IPS-18a (cell line): Measurements from ENCODE around the gene DEDD.

Experiments used
- H3K27ac ChIP-seq: one replicate; pipeline ENCODE4 v1.5.1; 2013; ENCODE audit warnings: low read length
- H3K27me3 ChIP-seq: one replicate; pipeline ENCODE4 v1.6.1; 2013; ENCODE audit warnings: mild to moderate bottlenecking, low read length; ENCODE audit not compliant: control insufficient read depth, insufficient read depth
- H3K36me3 ChIP-seq: one replicate; pipeline ENCODE4 v1.6.1; 2013; ENCODE audit warnings: low read depth, low read length; ENCODE audit not compliant: control insufficient read depth
- H3K4me1 ChIP-seq: one replicate; pipeline ENCODE4 v1.6.1; 2013; ENCODE audit warnings: low read depth, low read length; ENCODE audit not compliant: control insufficient read depth
- H3K4me3 ChIP-seq: one replicate; pipeline ENCODE4 v1.5.1; 2013; ENCODE audit warnings: low read length
- H3K9ac ChIP-seq: one replicate; pipeline ENCODE4 v1.6.1; 2013; ENCODE audit warnings: mild to moderate bottlenecking, low read length, moderate library complexity
- H3K9me3 ChIP-seq: one replicate; pipeline ENCODE4 v1.6.1; 2013; ENCODE audit warnings: low read depth, low read length; ENCODE audit not compliant: control insufficient read depth

Gene DEDD

DNA sequence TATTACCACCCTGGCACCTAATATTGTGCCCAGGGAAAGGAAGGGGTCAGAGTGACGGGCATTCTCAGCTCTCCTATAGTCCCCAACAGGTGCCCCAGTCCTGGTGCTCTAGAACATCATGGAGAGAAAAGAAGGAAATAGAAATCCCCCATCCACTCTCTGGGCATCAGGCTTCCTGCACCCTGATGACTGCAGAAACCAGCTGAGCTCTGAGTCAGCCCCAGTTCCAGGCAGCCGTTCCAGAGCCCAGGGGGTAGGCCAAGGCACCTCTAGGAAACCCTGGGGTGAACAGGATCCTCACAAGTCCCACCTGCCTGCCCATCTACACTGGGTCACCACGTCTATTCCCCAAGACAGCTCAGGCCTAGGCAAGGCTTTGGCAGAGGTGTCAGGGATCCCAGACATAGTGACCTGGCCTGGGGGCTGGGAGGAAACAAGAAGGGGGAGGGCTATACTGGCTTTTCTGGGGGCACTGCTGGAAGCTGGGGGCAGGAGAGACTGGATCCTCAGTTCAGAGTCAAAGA is 43.8 kb downstream of the DEDD start:
- H3K36me3 ChIP-seq = no peaks in the 10 kb centered on the region
- H3K9me3 ChIP-seq = no peaks in the 10 kb centered on the region
- no peaks in the 10 kb centered on the region for H3K27me3 ChIP-seq
- no peak overlapping the region for H3K4me3 ChIP-seq
- H3K27ac ChIP-seq = no peak overlapping the region
- H3K9ac ChIP-seq = no peak overlapping the region
- H3K4me1 ChIP-seq = no peaks in the 10 kb centered on the region

DNA sequence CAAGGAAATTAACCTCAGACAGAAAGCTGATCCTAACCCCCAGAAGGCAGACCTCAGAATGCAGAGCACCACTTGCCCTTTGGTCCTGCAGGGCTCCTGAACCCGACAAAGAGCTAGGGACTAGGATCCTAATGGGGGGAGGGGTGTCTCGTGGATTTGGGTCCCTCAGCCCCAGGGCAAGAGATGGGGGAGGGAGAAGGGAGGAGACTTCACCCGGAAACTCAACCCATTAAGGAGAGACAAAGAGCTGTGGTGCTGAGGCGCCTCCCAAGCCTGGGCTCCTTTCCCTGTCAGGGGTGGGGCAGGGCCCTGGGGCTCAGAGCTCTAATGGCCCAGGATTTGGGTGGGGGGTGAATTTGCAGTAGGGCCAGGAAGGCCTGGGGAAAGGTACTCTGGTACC is 46.0 kb downstream of the DEDD start:
- no peaks in the 10 kb centered on the region for H3K4me1 ChIP-seq
- no peaks in the 10 kb centered on the region for H3K9me3 ChIP-seq
- no peak overlapping the region for H3K9ac ChIP-seq
- no peak overlapping the region for H3K4me3 ChIP-seq
- no peaks in the 10 kb centered on the region for H3K27me3 ChIP-seq
- H3K27ac ChIP-seq = no peak overlapping the region
- no peaks in the 10 kb centered on the region for H3K36me3 ChIP-seq

DNA sequence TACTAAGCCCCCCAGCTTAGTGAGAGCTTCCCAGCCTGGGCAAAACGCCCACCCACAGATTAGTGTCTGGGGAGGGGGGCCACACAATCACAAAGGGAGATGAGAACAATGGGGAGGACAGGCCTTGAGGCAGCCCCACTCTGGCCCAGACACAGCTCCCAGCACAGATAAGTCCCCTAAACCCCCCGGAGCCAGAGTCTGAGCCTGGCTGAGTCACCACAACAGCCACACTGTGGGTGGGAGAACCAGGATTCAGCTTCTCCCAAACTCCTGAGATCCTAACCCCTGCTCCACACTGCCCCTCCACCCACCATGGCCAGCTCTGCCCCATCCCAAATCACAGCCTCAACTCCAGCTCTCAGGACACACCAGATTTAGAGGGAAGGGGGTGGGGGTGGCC is 47.3 kb downstream of the DEDD start:
- H3K27ac ChIP-seq = no peak overlapping the region
- no peaks in the 10 kb centered on the region for H3K27me3 ChIP-seq
- H3K36me3 ChIP-seq = no peaks in the 10 kb centered on the region
- peaks cover 5% of the 10 kb centered on the region for H3K4me1 ChIP-seq
- no peaks in the 10 kb centered on the region for H3K9me3 ChIP-seq
- no peak overlapping the region for H3K9ac ChIP-seq
- H3K4me3 ChIP-seq = no peak overlapping the region

DNA sequence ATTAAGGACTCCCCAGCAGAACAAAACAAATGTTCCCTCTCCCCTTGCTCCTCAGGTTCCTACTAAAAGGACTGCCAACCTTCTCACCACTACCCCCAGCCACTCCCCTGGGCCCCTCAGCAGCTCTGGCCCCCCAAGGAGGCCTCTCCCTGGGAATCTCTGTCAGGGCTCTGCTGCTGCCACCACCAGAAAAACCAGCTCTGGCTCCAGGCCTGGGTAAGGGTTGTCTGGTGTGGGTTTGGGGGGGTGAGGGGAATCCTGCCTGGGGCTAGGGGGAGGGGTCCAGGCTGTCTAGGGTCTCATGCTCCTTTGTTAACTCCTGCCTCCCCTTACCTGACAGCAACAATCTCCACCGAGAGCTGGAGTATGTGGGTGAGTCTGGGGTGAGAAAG is 47.9 kb downstream of the DEDD start:
- H3K36me3 ChIP-seq = no peaks in the 10 kb centered on the region
- no peak overlapping the region for H3K9ac ChIP-seq
- H3K4me1 ChIP-seq = peaks cover 5% of the 10 kb centered on the region
- no peaks in the 10 kb centered on the region for H3K27me3 ChIP-seq
- no peaks in the 10 kb centered on the region for H3K9me3 ChIP-seq
- no peak overlapping the region for H3K27ac ChIP-seq
- no peak overlapping the region for H3K4me3 ChIP-seq

DNA sequence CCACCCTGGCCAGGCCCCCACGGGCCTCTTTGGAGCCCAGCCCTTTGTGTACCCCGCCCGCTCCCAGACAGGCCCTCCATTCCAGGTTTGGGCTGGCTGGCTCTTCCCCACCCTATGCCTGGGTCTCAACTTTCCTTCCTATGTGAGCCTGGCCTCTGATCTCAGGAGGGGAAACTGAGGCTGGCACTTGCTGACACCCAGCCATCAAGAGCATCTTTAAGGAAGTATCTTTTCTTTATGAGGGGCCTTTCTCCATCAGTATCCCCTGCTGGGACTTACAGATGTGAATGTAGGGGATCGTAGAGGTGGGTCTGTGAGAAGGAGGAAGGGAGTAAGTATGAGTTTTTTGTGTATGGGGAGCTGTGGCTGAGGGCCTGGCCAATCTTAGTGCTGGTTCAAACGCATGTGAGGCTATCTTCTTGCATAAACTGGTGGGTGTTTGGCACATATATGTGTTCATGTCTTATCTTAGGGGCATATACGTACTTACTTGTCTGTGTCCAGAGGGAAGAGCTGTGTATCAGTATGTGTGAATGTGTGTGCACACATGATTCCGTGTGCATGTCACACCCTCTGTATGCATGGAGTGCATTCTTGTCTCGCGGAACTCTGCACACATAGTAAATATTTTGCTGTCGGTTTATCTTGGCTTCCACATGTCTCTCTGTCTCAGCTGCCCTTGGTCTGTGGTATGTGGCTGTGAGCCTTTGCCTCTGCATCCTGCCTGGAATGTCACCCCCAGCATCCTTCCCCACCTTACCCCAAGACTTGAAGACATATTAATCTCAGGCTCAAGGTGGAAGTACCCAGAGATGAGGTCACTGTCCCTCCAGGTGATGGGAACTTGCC is 48.5 kb downstream of the DEDD start:
- Histone ChIP-seq H3K4me1 (peaks cover 5% of the 10 kb centered on the region), H3K9me3 (no peaks in the 10 kb centered on the region), H3K27ac (no peak overlapping the region), H3K36me3 (no peaks in the 10 kb centered on the region), H3K27me3 (no peaks in the 10 kb centered on the region), H3K9ac (no peak overlapping the region), H3K4me3 (no peak overlapping the region)

DNA sequence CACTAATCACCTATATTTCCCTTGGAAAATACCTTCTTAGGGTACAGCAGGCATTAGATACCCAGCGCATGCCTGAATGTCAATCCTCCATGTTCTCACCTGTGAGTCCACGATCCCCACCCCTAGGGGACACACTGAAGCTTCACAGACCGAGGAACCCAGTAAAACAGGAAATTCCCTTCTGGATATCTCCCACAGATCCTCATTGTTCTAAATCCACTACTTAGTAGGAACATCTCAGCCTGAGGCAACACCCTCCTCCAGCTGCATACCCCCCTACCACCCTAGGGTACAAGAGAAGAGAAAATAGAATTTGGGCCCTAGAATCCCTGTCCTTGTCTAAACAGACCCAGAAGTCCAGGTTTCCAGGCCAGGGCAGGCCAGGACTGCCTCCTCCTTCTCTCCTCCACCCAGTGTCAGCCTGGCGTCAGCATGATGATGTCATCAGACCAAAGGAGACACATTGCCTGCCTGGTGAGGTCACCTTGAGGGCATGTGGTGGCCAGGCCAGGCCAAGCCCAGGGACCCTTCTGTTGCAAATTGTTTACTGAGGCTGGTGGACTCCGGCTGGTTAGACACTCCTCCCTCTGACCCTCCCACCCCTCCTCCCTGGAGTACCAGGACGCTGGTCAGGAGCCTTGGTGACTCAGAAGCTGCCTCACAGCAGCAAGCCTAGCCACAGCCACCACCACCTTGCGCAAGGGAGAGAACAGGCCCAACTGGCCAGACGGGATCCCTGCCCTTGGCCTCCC is 49.3 kb downstream of the DEDD start:
- Histone ChIP-seq H3K27me3 (no peaks in the 10 kb centered on the region), H3K4me1 (peaks cover 5% of the 10 kb centered on the region), H3K27ac (no peak overlapping the region), H3K9ac (no peak overlapping the region), H3K9me3 (no peaks in the 10 kb centered on the region), H3K36me3 (no peaks in the 10 kb centered on the region), H3K4me3 (no peak overlapping the region)

DNA sequence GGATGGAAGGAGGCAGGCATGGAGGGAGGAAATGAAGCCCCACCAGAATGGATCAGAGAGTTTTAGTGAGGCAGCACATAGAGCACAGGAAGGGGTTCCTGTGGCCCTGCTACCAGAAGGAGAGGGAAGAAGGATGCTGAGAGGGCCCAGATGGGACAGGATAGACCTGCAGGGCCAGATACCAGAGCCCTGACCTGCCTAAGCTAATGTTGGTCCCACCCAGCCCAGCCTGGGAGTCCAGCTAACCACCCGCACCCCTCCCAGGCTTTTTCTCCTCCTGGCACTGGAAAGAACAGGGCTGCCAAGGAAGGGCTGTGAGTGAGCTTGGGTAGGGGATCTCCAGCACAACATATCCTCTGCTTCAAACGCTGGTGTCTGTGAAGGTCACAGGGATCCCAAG is 50.0 kb downstream of the DEDD start:
- Histone ChIP-seq H3K9ac (no peak overlapping the region), H3K4me3 (no peak overlapping the region), H3K27ac (no peak overlapping the region), H3K9me3 (no peaks in the 10 kb centered on the region), H3K27me3 (no peaks in the 10 kb centered on the region), H3K4me1 (peaks cover 5% of the 10 kb centered on the region), H3K36me3 (no peaks in the 10 kb centered on the region)

DNA sequence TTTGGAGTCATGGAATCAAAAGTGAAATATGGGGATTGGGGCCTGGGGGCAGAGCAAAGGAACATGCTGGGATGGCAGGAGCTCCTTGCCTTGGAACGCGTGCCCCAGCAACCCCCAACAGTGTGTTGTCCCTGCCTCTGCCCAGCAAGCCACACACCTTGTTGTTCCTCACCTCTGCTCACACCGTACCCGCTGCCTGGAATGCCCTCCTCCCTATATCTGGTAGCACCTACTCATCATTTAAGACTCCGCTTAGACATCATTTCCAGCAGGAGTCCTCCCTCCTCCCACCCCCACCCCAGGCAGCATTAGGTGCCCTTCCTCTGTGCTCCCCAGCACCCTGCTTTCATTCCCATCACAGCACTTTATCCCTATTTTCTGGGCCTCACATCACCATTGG is 50.9 kb downstream of the DEDD start:
- Histone ChIP-seq H3K9me3 (no peaks in the 10 kb centered on the region), H3K4me1 (peaks cover 5% of the 10 kb centered on the region), H3K27ac (no peak overlapping the region), H3K4me3 (no peak overlapping the region), H3K36me3 (no peaks in the 10 kb centered on the region), H3K27me3 (no peaks in the 10 kb centered on the region), H3K9ac (no peak overlapping the region)

DNA sequence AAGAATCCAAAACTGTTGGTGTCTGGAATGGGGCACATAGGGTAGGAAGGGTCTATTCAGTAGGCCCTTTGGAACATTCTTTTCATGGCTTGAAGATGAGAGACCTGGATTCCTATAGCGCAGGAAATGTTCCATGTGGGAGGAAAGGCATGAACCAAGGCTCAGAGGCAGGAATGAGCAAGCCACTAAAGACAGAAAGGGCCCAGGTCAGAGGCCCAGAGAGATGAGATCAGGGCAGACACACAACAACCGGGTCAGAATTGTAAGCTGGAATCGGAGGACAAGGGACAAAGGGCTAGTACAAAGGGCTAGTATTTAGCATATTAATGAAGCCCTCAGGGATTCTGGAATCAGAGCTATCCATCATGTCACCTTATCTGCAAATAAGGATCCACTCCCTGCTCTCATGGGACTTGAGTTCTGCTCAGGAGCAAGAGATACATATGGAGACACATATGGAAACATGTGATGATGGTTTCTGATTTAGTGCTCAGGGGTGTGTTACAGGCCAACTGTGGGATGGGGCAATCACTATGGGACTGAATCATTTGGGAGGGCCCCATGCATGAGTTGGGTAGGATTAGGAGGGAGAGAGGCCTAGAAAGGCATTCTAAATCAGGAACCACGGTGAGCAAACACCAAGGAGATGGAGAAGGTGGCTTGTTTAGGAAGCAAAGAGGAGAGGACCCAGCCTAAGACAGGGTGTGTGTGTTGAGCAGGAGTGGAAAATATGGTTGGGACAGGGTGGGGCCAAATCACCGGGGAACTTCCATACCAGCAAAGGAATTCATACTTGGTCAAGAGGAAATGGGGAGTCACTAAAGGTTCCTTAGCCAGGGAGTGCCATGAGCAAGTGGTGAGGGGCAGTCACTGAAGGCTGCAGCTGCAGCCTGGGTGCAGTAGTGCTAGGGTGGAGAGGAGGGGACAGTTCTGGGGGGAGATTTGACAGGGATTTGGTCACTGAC is 51.7 kb downstream of the DEDD start:
- no peaks in the 10 kb centered on the region for H3K36me3 ChIP-seq
- no peak overlapping the region for H3K9ac ChIP-seq
- H3K9me3 ChIP-seq = no peaks in the 10 kb centered on the region
- H3K27ac ChIP-seq = no peak overlapping the region
- no peaks in the 10 kb centered on the region for H3K27me3 ChIP-seq
- no peak overlapping the region for H3K4me3 ChIP-seq
- H3K4me1 ChIP-seq = peaks cover 5% of the 10 kb centered on the region

DNA sequence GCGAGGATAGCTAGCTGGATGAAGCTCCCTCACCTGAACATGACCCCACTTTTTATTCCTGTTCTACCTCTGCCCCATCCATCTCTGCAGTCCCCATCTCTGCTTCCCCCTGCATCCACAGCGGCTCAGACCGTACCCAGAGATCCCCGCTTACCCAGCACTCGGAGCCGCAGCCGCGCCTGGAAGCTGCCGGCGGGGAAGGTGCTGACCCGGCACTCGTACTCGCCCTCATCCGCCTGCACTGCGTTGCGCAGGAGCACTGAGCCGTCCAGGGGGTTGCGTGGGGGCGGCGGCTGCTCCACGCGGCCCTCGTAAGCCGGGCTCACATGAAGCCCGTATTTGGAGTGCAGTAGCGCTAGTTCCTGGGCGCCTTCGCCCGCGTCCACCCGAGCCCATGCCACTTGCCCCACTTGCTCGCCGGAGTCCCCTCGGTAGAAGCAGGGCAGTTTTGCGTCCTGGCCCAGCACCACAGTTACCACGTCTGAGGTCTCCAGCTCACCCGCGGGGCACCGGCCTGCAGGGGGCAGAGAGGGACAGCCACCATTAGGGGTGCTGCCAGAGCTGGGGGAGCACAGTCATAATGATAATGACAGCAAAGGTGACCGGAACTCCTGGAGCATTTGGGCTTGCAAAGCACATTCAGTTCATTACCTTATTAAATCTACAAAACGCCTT is 52.9 kb downstream of the DEDD start:
- no peaks in the 10 kb centered on the region for H3K27me3 ChIP-seq
- H3K36me3 ChIP-seq = no peaks in the 10 kb centered on the region
- H3K9me3 ChIP-seq = no peaks in the 10 kb centered on the region
- no peak overlapping the region for H3K4me3 ChIP-seq
- no peak overlapping the region for H3K27ac ChIP-seq
- peaks cover 5% of the 10 kb centered on the region for H3K4me1 ChIP-seq
- H3K9ac ChIP-seq = no peak overlapping the region

DNA sequence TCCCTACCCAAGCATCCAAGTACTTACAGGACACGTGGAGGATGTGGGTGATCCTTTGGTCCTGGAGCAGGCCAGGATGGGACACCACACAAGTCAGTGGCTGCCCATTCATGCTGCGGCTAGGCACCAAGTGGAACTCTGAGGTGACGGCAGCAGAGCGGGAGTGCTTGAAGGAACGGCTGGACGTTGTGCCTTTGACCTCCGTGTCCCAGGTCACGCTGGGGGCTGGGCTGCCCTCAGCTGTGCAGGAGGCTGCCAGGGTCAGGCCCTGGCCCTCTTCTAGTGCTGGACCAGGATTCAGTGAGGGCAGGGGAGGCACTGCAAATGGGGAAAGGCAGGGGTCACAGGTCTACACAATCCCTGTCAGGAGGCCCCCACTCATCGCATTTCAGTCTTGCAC is 55.0 kb downstream of the DEDD start:
- Histone ChIP-seq H3K36me3 (no peaks in the 10 kb centered on the region), H3K27me3 (no peaks in the 10 kb centered on the region), H3K9ac (no peak overlapping the region), H3K27ac (no peak overlapping the region), H3K9me3 (no peaks in the 10 kb centered on the region), H3K4me3 (no peak overlapping the region), H3K4me1 (peaks cover 5% of the 10 kb centered on the region)
